ENCODE results near the gene CDADC1. TPM values are rescaled to one million over a fixed set of nuclear protein-coding genes. Genes with fewer than 3 reads are reported as not detected.

Gene CDADC1
- total RNA-seq, 1 donor from 2014 or later, result 8.4 TPM

GRCh38 chr13:49256841-49257240, 9.1 kb downstream of the CDADC1 start:
- no peak for DNase-seq (ENCODE audit: extremely low spot score, unreplicated experiment)
- Mint-ChIP-seq H3K9me3 (ENCODE audit: unreplicated experiment) (no peaks in the 10 kb centered on the region), H3K36me3 (ENCODE audit: unreplicated experiment) (peaks cover 36% of the 10 kb centered on the region), H3K4me3 (ENCODE audit: unreplicated experiment) (peak overlapping the region; percentile 14), H3K27ac (ENCODE audit: unreplicated experiment) (peak overlapping the region; percentile 79), H3K27me3 (ENCODE audit: unreplicated experiment) (no peaks in the 10 kb centered on the region), H3K4me1 (ENCODE audit: unreplicated experiment) (peaks cover 29% of the 10 kb centered on the region)
- TF ChIP-seq, protein P1, sequence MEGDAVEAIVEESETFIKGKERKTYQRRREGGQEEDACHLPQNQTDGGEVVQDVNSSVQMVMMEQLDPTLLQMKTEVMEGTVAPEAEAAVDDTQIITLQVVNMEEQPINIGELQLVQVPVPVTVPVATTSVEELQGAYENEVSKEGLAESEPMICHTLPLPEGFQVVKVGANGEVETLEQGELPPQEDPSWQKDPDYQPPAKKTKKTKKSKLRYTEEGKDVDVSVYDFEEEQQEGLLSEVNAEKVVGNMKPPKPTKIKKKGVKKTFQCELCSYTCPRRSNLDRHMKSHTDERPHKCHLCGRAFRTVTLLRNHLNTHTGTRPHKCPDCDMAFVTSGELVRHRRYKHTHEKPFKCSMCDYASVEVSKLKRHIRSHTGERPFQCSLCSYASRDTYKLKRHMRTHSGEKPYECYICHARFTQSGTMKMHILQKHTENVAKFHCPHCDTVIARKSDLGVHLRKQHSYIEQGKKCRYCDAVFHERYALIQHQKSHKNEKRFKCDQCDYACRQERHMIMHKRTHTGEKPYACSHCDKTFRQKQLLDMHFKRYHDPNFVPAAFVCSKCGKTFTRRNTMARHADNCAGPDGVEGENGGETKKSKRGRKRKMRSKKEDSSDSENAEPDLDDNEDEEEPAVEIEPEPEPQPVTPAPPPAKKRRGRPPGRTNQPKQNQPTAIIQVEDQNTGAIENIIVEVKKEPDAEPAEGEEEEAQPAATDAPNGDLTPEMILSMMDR (IDR thresholded peaks at IDR 0.05), result no peak

GRCh38 chr13:49258089-49258796, 10.5 kb downstream of the CDADC1 start:
- Mint-ChIP-seq H3K9me3 (ENCODE audit: unreplicated experiment) (no peaks in the 10 kb centered on the region), H3K27ac (ENCODE audit: unreplicated experiment) (peak overlapping the region; percentile 79), H3K36me3 (ENCODE audit: unreplicated experiment) (peaks cover 31% of the 10 kb centered on the region), H3K4me1 (ENCODE audit: unreplicated experiment) (peaks cover 29% of the 10 kb centered on the region), H3K4me3 (ENCODE audit: unreplicated experiment) (peak overlapping the region; percentile 57), H3K27me3 (ENCODE audit: unreplicated experiment) (no peaks in the 10 kb centered on the region)
- DNase-seq (ENCODE audit: extremely low spot score, unreplicated experiment), result no peak
- TF ChIP-seq, protein P1 (IDR thresholded peaks at IDR 0.05), result no peak

- Mint-ChIP-seq H3K27ac (ENCODE audit: unreplicated experiment) (no peak overlapping the region), H3K36me3 (ENCODE audit: unreplicated experiment) (peaks cover 31% of the 10 kb centered on the region), H3K4me1 (ENCODE audit: unreplicated experiment) (peaks cover 29% of the 10 kb centered on the region), H3K9me3 (ENCODE audit: unreplicated experiment) (no peaks in the 10 kb centered on the region), H3K27me3 (ENCODE audit: unreplicated experiment) (no peaks in the 10 kb centered on the region), H3K4me3 (ENCODE audit: unreplicated experiment) (no peak overlapping the region)
- TF ChIP-seq, protein P1 (IDR thresholded peaks at IDR 0.05), result no peak
- no peak for DNase-seq (ENCODE audit: extremely low spot score, unreplicated experiment)
Observed at GRCh38 chr13:49259586-49259985, 11.9 kb downstream of the CDADC1 start.

GRCh38 chr13:49262634-49263033, 14.9 kb downstream of the CDADC1 start:
- Mint-ChIP-seq H3K4me3 (ENCODE audit: unreplicated experiment) (no peak overlapping the region), H3K27me3 (ENCODE audit: unreplicated experiment) (no peaks in the 10 kb centered on the region), H3K4me1 (ENCODE audit: unreplicated experiment) (peaks cover 15% of the 10 kb centered on the region), H3K9me3 (ENCODE audit: unreplicated experiment) (no peaks in the 10 kb centered on the region), H3K27ac (ENCODE audit: unreplicated experiment) (no peak overlapping the region), H3K36me3 (ENCODE audit: unreplicated experiment) (peaks cover 27% of the 10 kb centered on the region)
- TF ChIP-seq, protein P1 (IDR thresholded peaks at IDR 0.05), result no peak
- no peak for DNase-seq (ENCODE audit: extremely low spot score, unreplicated experiment)

DNA sequence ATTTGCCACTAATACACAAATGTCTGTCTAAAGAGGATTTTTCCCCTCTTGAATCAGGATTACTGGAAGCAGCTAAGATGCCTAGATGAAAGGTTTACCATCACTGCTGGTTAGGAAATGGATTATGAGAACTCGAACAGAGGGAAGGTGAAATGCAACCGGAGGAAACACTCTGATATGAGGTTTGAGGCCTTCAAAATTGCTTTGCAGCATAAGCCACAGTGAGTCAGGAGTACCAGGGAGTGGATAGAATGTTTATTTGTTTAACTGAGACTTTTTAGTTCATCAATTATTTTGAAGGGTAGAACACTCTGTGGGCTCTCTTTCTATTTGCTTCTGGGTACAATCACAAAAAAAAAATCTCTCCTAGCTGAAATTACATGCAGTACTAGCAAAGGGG, 18.1 kb downstream of the CDADC1 start:
- H3K27ac Mint-ChIP-seq (ENCODE audit: unreplicated experiment), result peak overlapping the region; percentile 52
- H3K4me3 Mint-ChIP-seq (ENCODE audit: unreplicated experiment), result no peak overlapping the region
- peaks cover 8% of the 10 kb centered on the region for H3K4me1 Mint-ChIP-seq (ENCODE audit: unreplicated experiment)
- no peaks in the 10 kb centered on the region for H3K27me3 Mint-ChIP-seq (ENCODE audit: unreplicated experiment)
- H3K36me3 Mint-ChIP-seq (ENCODE audit: unreplicated experiment), result peaks cover 25% of the 10 kb centered on the region
- DNase-seq (ENCODE audit: extremely low spot score, unreplicated experiment), result no peak
- TF ChIP-seq, protein P1 (IDR thresholded peaks at IDR 0.05), result no peak
- H3K9me3 Mint-ChIP-seq (ENCODE audit: unreplicated experiment), result no peaks in the 10 kb centered on the region
